Thyroid gland (tissue), 4 donors: ENCODE measurements around the gene H2BW2.

Experiments used
- POLR2A ChIP-seq, 2 donors: fragments of 450-650 bp; IDR thresholded peaks; one replicate each; pipeline ENCODE4 v1.6.1; 2017; ENCODE audit warnings: antibody characterized with exemption in 2 of 2, mild to moderate bottlenecking in 2 of 2, moderate library complexity in 1 of 2
- TF ChIP-seq, protein P1 (sequence below), 6 experiments: fragments of 200-600 bp in 3 of 6; fragments of 450-650 bp in 3 of 6; sonication (generic) in 3 of 6; IDR thresholded peaks; one replicate each; pipeline ENCODE4 v1.5.1; 2016 to 2019; ENCODE audit warnings: antibody characterized with exemption in 6 of 6, mild to moderate bottlenecking in 2 of 6, inconsistent platforms in 1 of 6, moderate library complexity in 1 of 6

DNA sequence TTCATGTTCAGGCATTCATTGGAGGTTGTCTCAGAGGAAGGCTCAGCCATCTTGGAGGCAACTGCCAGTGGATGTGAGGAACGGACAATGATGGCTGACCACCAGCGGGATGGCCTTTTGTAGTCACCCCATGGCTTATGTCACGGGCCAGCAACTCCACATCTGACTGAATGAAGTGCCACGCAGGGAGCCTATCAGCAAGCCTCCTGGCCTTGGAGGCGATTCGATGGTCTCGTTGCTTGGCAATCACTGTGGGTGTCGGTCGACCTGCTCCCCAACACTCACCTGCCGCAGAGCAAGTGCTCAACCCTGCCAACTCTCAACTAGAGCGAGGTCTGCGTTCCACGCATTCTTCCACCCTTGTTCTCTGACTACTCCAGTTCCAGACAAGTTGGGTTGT, 7.4 kb downstream of the H2BW2 start:
- TF ChIP-seq, protein P1, sequence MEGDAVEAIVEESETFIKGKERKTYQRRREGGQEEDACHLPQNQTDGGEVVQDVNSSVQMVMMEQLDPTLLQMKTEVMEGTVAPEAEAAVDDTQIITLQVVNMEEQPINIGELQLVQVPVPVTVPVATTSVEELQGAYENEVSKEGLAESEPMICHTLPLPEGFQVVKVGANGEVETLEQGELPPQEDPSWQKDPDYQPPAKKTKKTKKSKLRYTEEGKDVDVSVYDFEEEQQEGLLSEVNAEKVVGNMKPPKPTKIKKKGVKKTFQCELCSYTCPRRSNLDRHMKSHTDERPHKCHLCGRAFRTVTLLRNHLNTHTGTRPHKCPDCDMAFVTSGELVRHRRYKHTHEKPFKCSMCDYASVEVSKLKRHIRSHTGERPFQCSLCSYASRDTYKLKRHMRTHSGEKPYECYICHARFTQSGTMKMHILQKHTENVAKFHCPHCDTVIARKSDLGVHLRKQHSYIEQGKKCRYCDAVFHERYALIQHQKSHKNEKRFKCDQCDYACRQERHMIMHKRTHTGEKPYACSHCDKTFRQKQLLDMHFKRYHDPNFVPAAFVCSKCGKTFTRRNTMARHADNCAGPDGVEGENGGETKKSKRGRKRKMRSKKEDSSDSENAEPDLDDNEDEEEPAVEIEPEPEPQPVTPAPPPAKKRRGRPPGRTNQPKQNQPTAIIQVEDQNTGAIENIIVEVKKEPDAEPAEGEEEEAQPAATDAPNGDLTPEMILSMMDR (IDR thresholded peaks at IDR 0.05) = no peak
- no peak for TF ChIP-seq POLR2A (IDR thresholded peaks at IDR 0.05)
